GM12878 (cell line): ENCODE results near the gene CDK4. TPM values are rescaled to one million over a fixed set of nuclear protein-coding genes. Genes with fewer than 3 reads are reported as not detected.

ENCODE experiments used
- ATAC-seq: fragments of 200-7000 bp; cut with Tn5 transposase; 3 replicates; pipeline ENCODE4 v1.9.1; 2020; ENCODE audit warnings: mild to moderate bottlenecking, moderate library complexity
- BruUV-seq: library from RNA; stranded (reverse); fragments of 400-500 nt; replicated peaks from 2 replicates; lab custom pipeline; 2021; lab: Mats Ljungman, UMichigan
- CTCF ChIA-PET: fragments of 300-600 bp; sonication (Branson Sonifier 250); formaldehyde crosslinking; extraction: SDS; loops from one replicate; lab custom pipeline; 2021; ENCODE audit warnings: inconsistent platforms; lab: Yijun Ruan, JAX
- POLR2A ChIA-PET: fragments of 350-600 bp; formaldehyde crosslinking; extraction: SDS; loops from one replicate; lab custom pipeline; 2021; ENCODE audit warnings: inconsistent platforms; lab: Charles Lee
- RAD21 ChIA-PET: fragments of 300-600 bp; sonication (Branson Sonifier 250); formaldehyde crosslinking; loops from one replicate; lab custom pipeline; 2023; ENCODE audit warnings: antibody characterized with exemption; ENCODE audit not compliant: unreplicated experiment; lab: Charles Lee
- SMC1A ChIA-PET: fragments of 300-600 bp; sonication (Branson Sonifier 250); formaldehyde crosslinking; loops from one replicate; lab custom pipeline; 2023; ENCODE audit not compliant: unreplicated experiment, uncharacterized antibody; lab: Charles Lee
- DNase-seq: peaks from one replicate; pipeline ENCODE4 v3.0.0-alpha.2; 2011; ENCODE audit warnings: low read depth, low spot score
- FAIRE-seq: peaks from 3 replicates; lab custom pipeline; 2011; peaks lifted over from hg19 to GRCh38; lab: Jason Lieb, UNC
- H2AFZ ChIP-seq: 2 replicates; pipeline ENCODE4 v1.6.0; 2011; ENCODE audit warnings: low read depth, low read length, control low read depth; ENCODE audit not compliant: control insufficient read depth
- H3K27ac ChIP-seq: 2 replicates; pipeline ENCODE4 v1.5.1; 2011; ENCODE audit warnings: control low read depth; ENCODE audit not compliant: control insufficient read depth, insufficient read depth
- H3K27me3 ChIP-seq, 2 experiments: replicated peaks in 1 of 2; 2 replicates each; pipeline versions ENCODE4 v1.6.0 to v1.6.1; 2011; ENCODE audit warnings: low read length in 1 of 2; ENCODE audit not compliant: control insufficient read depth in 2 of 2, insufficient read depth in 2 of 2
- H3K36me3 ChIP-seq, 2 experiments: 2 replicates each; pipeline ENCODE4 v1.5.1; 2011; ENCODE audit warnings: low read length in 1 of 2; ENCODE audit not compliant: control insufficient read depth in 2 of 2, insufficient read depth in 2 of 2
- H3K4me1 ChIP-seq: 2 replicates; pipeline ENCODE4 v1.6.1; 2011; ENCODE audit warnings: mild to moderate bottlenecking, low read length, moderate library complexity, mixed read lengths; ENCODE audit not compliant: control insufficient read depth, insufficient read depth
- H3K4me2 ChIP-seq: 2 replicates; pipeline ENCODE4 v1.6.0; 2011; ENCODE audit warnings: control low read depth; ENCODE audit not compliant: control insufficient read depth, insufficient read depth
- H3K4me3 ChIP-seq: fragments of 200-600 bp; sonication (generic); 2 replicates; pipeline ENCODE4 v1.5.1; 2016
- H3K79me2 ChIP-seq: 2 replicates; pipeline ENCODE4 v1.6.0; 2011; ENCODE audit warnings: low read length; ENCODE audit not compliant: control insufficient read depth, insufficient read depth
- H3K9ac ChIP-seq: 2 replicates; pipeline ENCODE4 v1.8.0; 2011; ENCODE audit warnings: low read length, control low read depth, mixed read lengths; ENCODE audit not compliant: control insufficient read depth, insufficient read depth
- H3K9me3 ChIP-seq: replicated peaks from 3 replicates; pipeline ENCODE4 v1.5.1; 2011; ENCODE audit warnings: mild to moderate bottlenecking, low read length; ENCODE audit not compliant: control insufficient read depth, insufficient read depth
- H4K20me1 ChIP-seq: 2 replicates; pipeline ENCODE4 v1.6.0; 2011; ENCODE audit not compliant: control insufficient read depth, insufficient read depth
- CBFB ChIP-seq: IDR thresholded peaks from 2 replicates; pipeline ENCODE4 v1.6.1; 2016; ENCODE audit warnings: antibody characterized with exemption, low read depth
- CHD2 ChIP-seq: IDR thresholded peaks from 2 replicates; pipeline ENCODE4 v1.6.1; 2011; ENCODE audit warnings: low read depth, low read length, improper control_type of control experiment, borderline replicate concordance
- E2F4 ChIP-seq: IDR thresholded peaks from 2 replicates; pipeline ENCODE4 v1.6.1; 2012; ENCODE audit warnings: low read depth, low read length, improper control_type of control experiment
- EGR1 ChIP-seq, 2 experiments: IDR thresholded peaks; 1 replicate in 1 of 2; 2 replicates in 1 of 2; pipeline ENCODE4 v1.6.1; 2011 to 2012; ENCODE audit warnings: low read depth in 2 of 2, low read length in 2 of 2, borderline replicate concordance in 1 of 2, mild to moderate bottlenecking in 1 of 2, moderate library complexity in 1 of 2
- ETV6 ChIP-seq, 2 experiments: fragments of 450-650 bp in 1 of 2; IDR thresholded peaks in 1 of 2; conservative IDR thresholded peaks in 1 of 2; 2 replicates each; pipeline ENCODE4 v1.6.1; 2014; ENCODE audit warnings: antibody characterized with exemption in 1 of 2, borderline replicate concordance in 1 of 2, low read depth in 1 of 2, mild to moderate bottlenecking in 1 of 2, moderate library complexity in 1 of 2
- FOXM1 ChIP-seq: IDR thresholded peaks from 2 replicates; pipeline ENCODE4 v1.6.1; 2012; ENCODE audit warnings: low read depth, mild to moderate bottlenecking, inconsistent platforms, low read length, moderate library complexity
- GATAD2B ChIP-seq: fragments of 450-650 bp; conservative IDR thresholded peaks from 2 replicates; pipeline ENCODE4 v1.6.1; 2017; ENCODE audit warnings: low read depth, mild to moderate bottlenecking, moderate library complexity
- HCFC1 ChIP-seq: fragments of 150-350 bp; IDR thresholded peaks from 2 replicates; pipeline ENCODE4 v1.6.1; 2014; ENCODE audit warnings: low read length
- IRF3 ChIP-seq: fragments of 450-650 bp; IDR thresholded peaks from 2 replicates; pipeline ENCODE4 v1.6.1; 2014; ENCODE audit warnings: mild to moderate bottlenecking
- KLF5 ChIP-seq: fragments of 450-650 bp; IDR thresholded peaks from 2 replicates; pipeline ENCODE4 v1.6.1; 2014; ENCODE audit warnings: mild to moderate bottlenecking; ENCODE audit not compliant: partially characterized antibody
- MTA2 ChIP-seq: fragments of 450-650 bp; IDR thresholded peaks from 2 replicates; pipeline ENCODE4 v1.6.1; 2016; ENCODE audit warnings: low read depth, mild to moderate bottlenecking, moderate library complexity
- NR2C1 ChIP-seq: fragments of 450-650 bp; IDR thresholded peaks from 2 replicates; pipeline ENCODE4 v1.6.1; 2017; ENCODE audit warnings: antibody characterized with exemption, mild to moderate bottlenecking, moderate library complexity
- NRF1 ChIP-seq: conservative IDR thresholded peaks from 2 replicates; pipeline ENCODE4 v1.6.1; 2011; ENCODE audit warnings: mild to moderate bottlenecking, low read depth, low read length, improper control_type of control experiment
- PAX8 ChIP-seq: fragments of 450-650 bp; IDR thresholded peaks from 2 replicates; pipeline ENCODE4 v1.6.1; 2017; ENCODE audit warnings: mild to moderate bottlenecking, moderate library complexity
- RAD51 ChIP-seq: fragments of 450-650 bp; IDR thresholded peaks from 2 replicates; pipeline ENCODE4 v1.6.1; 2016; ENCODE audit warnings: moderate library complexity, mild to moderate bottlenecking, inconsistent platforms
- SIN3A ChIP-seq: IDR thresholded peaks from 2 replicates; pipeline ENCODE4 v1.6.1; 2012; ENCODE audit warnings: low read depth, low read length, improper control_type of control experiment
- TAF1 ChIP-seq: IDR thresholded peaks from 2 replicates; pipeline ENCODE4 v1.6.1; 2011; ENCODE audit warnings: mild to moderate bottlenecking, low read depth, low read length, borderline replicate concordance
- TBL1XR1 ChIP-seq: IDR thresholded peaks from 2 replicates; pipeline ENCODE4 v1.6.1; 2012; ENCODE audit warnings: low read depth, low read length, improper control_type of control experiment
- TCF3 ChIP-seq: IDR thresholded peaks from 2 replicates; pipeline ENCODE4 v1.6.1; 2012; ENCODE audit warnings: low read depth, mild to moderate bottlenecking, low read length, borderline replicate concordance; ENCODE audit not compliant: insufficient read depth
- TCF7 ChIP-seq: IDR thresholded peaks from 2 replicates; pipeline ENCODE4 v1.6.1; 2014; ENCODE audit warnings: antibody characterized with exemption, borderline replicate concordance
- YBX1 ChIP-seq: fragments of 450-650 bp; IDR thresholded peaks from 2 replicates; pipeline ENCODE4 v1.6.1; 2016; ENCODE audit warnings: antibody characterized with exemption
- ZBED1 ChIP-seq: IDR thresholded peaks from 2 replicates; pipeline ENCODE4 v1.6.1; 2016; ENCODE audit warnings: borderline replicate concordance
- WGBS: methylation state at CpG from one replicate; pipeline ENCODE4 v1.1.6; 2016; ENCODE audit warnings: low lambda C conversion rate; ENCODE audit not compliant: insufficient replicate concordance, insufficient coverage; ENCODE audit errors: missing lambda C conversion rate; 5-methylcytosine and 5-hydroxymethylcytosine counted together
- in situ Hi-C: fragments of 300-500 bp; cut with MboI; formaldehyde crosslinking; loops from 9 replicates; pipeline ENCODE4 v1.14.3; 2018; ENCODE audit warnings: mixed read lengths
- intact Hi-C: fragments of 100-400 bp; cut with micrococcal nuclease; formaldehyde crosslinking; loops from one replicate; pipeline ENCODE4 v1.14.2; 2022; ENCODE audit not compliant: unreplicated experiment
- polyA plus RNA-seq, 11 experiments: library from polyadenylated mRNA; depleted of rRNA in 4 of 11; unstranded in 6 of 11; stranded (reverse) in 5 of 11; fragments of >200 nt; fragmentation: Nextera tagmentation in 4 of 11; fragmentation: Illumina TruSeq in 1 of 11; extraction: Ambion mirVana in 4 of 11; extraction: Trizol in 1 of 11; gene quantifications; 1 replicate in 1 of 11; 2 replicates in 10 of 11; pipeline versions ENCODE4 v1.2.1 to v1.2.3, GENCODE V29; 2011 to 2016; ENCODE audit warnings: inconsistent platforms in 2 of 11, missing spikeins in 2 of 11, low read depth in 1 of 11
- total RNA-seq, 4 experiments: library from RNA; depleted of rRNA in 3 of 4; stranded (reverse); fragments of >200 nt in 3 of 4; fragmentation: Illumina TruSeq in 1 of 4; extraction: Trizol in 1 of 4; gene quantifications; 2 replicates each; pipeline versions ENCODE4 v1.2.1 to v1.2.3, GENCODE V29; 2013 to 2021

CDK4 gene
- total and polyA plus RNA-seq, 10 of the 15 experiments (the other 5 are each of a cell fraction or from before 2014, with no cell fraction given), result 26.1 to 385 (median 221) TPM

- TF ChIP-seq NR2C1 (0 out of 2 replicates have a peak, but pooled peaks have one; percentile 9), SIN3A (peak; percentile 76), TBL1XR1 (peak; percentile 52; the same call in 1 of the 2 replicates), CBFB (peak; percentile 88; the same call in 1 of the 2 replicates), CHD2 (peak; percentile 49; the same call in 1 of the 2 replicates), E2F4 (peak; percentile 26; the same call in 1 of the 2 replicates), EGR1 (IDR thresholded peaks at IDR 0.05; ENCODE audit: borderline replicate concordance in 1 of 2, low read depth in 2 of 2, low read length in 2 of 2) (peak; percentile 4 to 77)
Observed at GRCh38 chr12:57751788-57752667, at the start of gene CDK4 (continued).

DNA sequence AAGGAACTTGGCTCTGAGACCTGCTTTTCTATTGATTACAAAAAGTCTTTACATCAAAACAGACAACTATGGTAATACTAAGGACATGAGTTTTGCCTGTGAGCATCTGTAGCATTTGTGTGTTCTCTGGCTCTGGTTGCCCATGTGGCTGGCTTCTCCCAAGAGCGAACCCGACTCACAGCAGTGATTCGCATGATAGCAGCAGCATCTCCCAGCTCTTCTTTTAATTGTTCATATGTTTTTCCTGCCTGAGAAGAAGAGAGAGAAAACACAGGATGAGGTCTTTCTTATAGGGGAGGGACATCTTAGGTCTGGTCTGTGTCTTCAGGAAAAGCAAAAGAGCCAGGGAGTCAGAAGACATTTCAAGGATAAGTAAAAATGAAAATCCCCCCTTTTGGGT is 48.9 kb upstream of the CDK4 start:
- no peak overlapping the region for H3K4me3 ChIP-seq
- ChIA-PET POLR2A (no interaction called here), CTCF (interaction anchor here (0.8 to 9.5 kb wide), 6 partner anchors 9 to 103 kb away, joined by 3 to 87 read pairs (median 3); no protein-coding TSS in a partner anchor), RAD21 (no interaction called here), SMC1A (interaction anchor here (0.9 to 3.1 kb wide), 4 partner anchors 32 to 103 kb away, joined by 3 to 22 read pairs (median 9); no protein-coding TSS in a partner anchor)
- no peak overlapping the region for H3K9ac ChIP-seq
- in situ Hi-C loops (no loop called here), intact Hi-C loops (no loop called here)
- H3K4me2 ChIP-seq, result no peak overlapping the region
- no peaks in the 10 kb centered on the region for H3K9me3 ChIP-seq
- H2AFZ ChIP-seq, result no peak overlapping the region
- TF ChIP-seq IRF3 (no peak), KLF5 (no peak), PAX8 (no peak), ZBED1 (no peak), TAF1 (no peak), HCFC1 (no peak), NRF1 (no peak), GATAD2B (no peak), TCF7 (no peak), MTA2 (no peak), YBX1 (no peak), FOXM1 (no peak), RAD51 (no peak), TCF3 (no peak), ETV6 (conservative IDR thresholded peaks at IDR 0.05 in 1 of 2, IDR thresholded peaks at IDR 0.05 in 1 of 2; ENCODE audit: borderline replicate concordance in 1 of 2, low read depth in 1 of 2) (no peak)
- WGBS, result 98% methylated on average over 3 of the region's 3 CpGs
- H3K4me1 ChIP-seq, result no peaks in the 10 kb centered on the region
- no TSS peak for BruUV-seq
- H4K20me1 ChIP-seq, result no peaks in the 10 kb centered on the region
- no peak for ATAC-seq
- H3K27me3 ChIP-seq, result no peaks in the 10 kb centered on the region
- H3K79me2 ChIP-seq, result no peaks in the 10 kb centered on the region
- no peak for FAIRE-seq
- peaks cover 5 to 17% of the 10 kb centered on the region in 2 experiments for H3K36me3 ChIP-seq
- DNase-seq, result no peak
- H3K27ac ChIP-seq, result no peak overlapping the region
